ENCODE data around the gene CEP295NL.

- peak in 3 of 6 experiments; percentile 25 to 39 (median 28) for TF ChIP-seq CTCF (IDR thresholded peaks at IDR 0.05)
- peak; percentile 97 to 98 for TF ChIP-seq POLR2A (IDR thresholded peaks at IDR 0.05)
Observed at GRCh38 chr17:78840780-78841611, 62.0 kb downstream of the CEP295NL start, which contains the start of gene USP36.

Measured in Peyer's patch (tissue), 4 donors.